HG02885 (cell line): ENCODE results near the gene KCNJ15.
A peak's percentile ranks its signal among the peaks of the same experiment; 100 is the strongest.

ENCODE experiments used
- ATAC-seq: cut with Tn5 transposase; IDR thresholded peaks from one replicate; pipeline ENCODE4 v1.9.1; 2021; ENCODE audit warnings: mild to moderate bottlenecking; ENCODE audit not compliant: unreplicated experiment, poor library complexity

Gene KCNJ15

GRCh38 chr21:38266732-38267131 lies 9.9 kb downstream of the KCNJ15 start:
- ATAC-seq: no peak

GRCh38 chr21:38267136-38267755 lies 10.5 kb downstream of the KCNJ15 start:
- ATAC-seq: no peak

GRCh38 chr21:38267991-38268863 lies 11.4 kb downstream of the KCNJ15 start:
- ATAC-seq: peak; percentile 55

GRCh38 chr21:38268864-38269575 lies 12.2 kb downstream of the KCNJ15 start:
- ATAC-seq: peak; percentile 36

GRCh38 chr21:38269576-38269936 lies 12.8 kb downstream of the KCNJ15 start:
- ATAC-seq: peak; percentile 80

- no peak for ATAC-seq
Measured at GRCh38 chr21:38272215-38272614, 15.4 kb downstream of the KCNJ15 start.

GRCh38 chr21:38273745-38274542 lies 17.2 kb downstream of the KCNJ15 start:
- no peak for ATAC-seq

- ATAC-seq: no peak
Measured at GRCh38 chr21:38277501-38278131, 20.8 kb downstream of the KCNJ15 start.

- ATAC-seq: no peak
Measured at GRCh38 chr21:38280454-38280853, 23.7 kb downstream of the KCNJ15 start.

GRCh38 chr21:38280867-38281266 lies 24.1 kb downstream of the KCNJ15 start:
- ATAC-seq: no peak

GRCh38 chr21:38282921-38283320 lies 26.1 kb downstream of the KCNJ15 start:
- ATAC-seq: no peak

GRCh38 chr21:38284216-38284615 lies 27.4 kb downstream of the KCNJ15 start:
- no peak for ATAC-seq

GRCh38 chr21:38286739-38287471 lies 30.1 kb downstream of the KCNJ15 start:
- no peak for ATAC-seq

- ATAC-seq: no peak
Measured at GRCh38 chr21:38287476-38287875, 30.7 kb downstream of the KCNJ15 start.

- no peak for ATAC-seq
Measured at GRCh38 chr21:38289705-38290485, 33.1 kb downstream of the KCNJ15 start.

- ATAC-seq: no peak
Measured at GRCh38 chr21:38290809-38291208, 34.0 kb downstream of the KCNJ15 start.

GRCh38 chr21:38291874-38292273 lies 35.1 kb downstream of the KCNJ15 start:
- ATAC-seq: no peak

GRCh38 chr21:38293113-38293512 lies 36.3 kb downstream of the KCNJ15 start:
- ATAC-seq: no peak

- ATAC-seq: no peak
Measured at GRCh38 chr21:38293765-38294164, 37.0 kb downstream of the KCNJ15 start.
